Natural killer cell treated with Interleukin-12 subunit alpha and Interleukin-12 subunit beta and Interleukin-15 and Interleukin-18, amount 100 ng/mL, for 72 hours (primary cell): Measurements from ENCODE around the gene CTH. TPM values are rescaled to one million over a fixed set of nuclear protein-coding genes. Genes with fewer than 3 reads are reported as not detected.
"Not testable (repeated sequence)": the region's sequence is repeated elsewhere in the genome, so short reads cannot be mapped to it uniquely, and the experiment has no call there.

Source experiments
- ATAC-seq, 2 donors: fragments of 150-1000 bp; cut with Tn5 transposase in 1 of 2; sonication (Bioruptor Pico), chemical (Tn5 transposase) in 1 of 2; 2 replicates each; pipeline ENCODE4 v1.10.0; 2021
- DNase-seq: peaks from one replicate; pipeline ENCODE4 v3.0.0; 2022; ENCODE audit warnings: low spot score
- H3K27ac Mint-ChIP-seq, 2 donors: 1 replicate in 1 of 2; 2 replicates in 1 of 2; pipeline ENCODE4 v1.8.0; 2022; ENCODE audit warnings: mixed read lengths in 2 of 2, mild to moderate bottlenecking in 1 of 2, moderate library complexity in 1 of 2
- H3K27me3 Mint-ChIP-seq, 2 donors: 1 replicate in 1 of 2; 2 replicates in 1 of 2; pipeline ENCODE4 v1.8.0; 2022; ENCODE audit warnings: mixed read lengths in 2 of 2
- H3K36me3 Mint-ChIP-seq: one replicate; pipeline ENCODE4 v1.8.0; 2022; ENCODE audit warnings: mixed read lengths
- H3K4me1 Mint-ChIP-seq, 2 donors: 1 replicate in 1 of 2; 2 replicates in 1 of 2; pipeline ENCODE4 v1.8.0; 2022; ENCODE audit warnings: low read depth in 2 of 2, mixed read lengths in 2 of 2, mild to moderate bottlenecking in 1 of 2
- H3K4me3 Mint-ChIP-seq: one replicate; pipeline ENCODE4 v1.8.0; 2022; ENCODE audit warnings: mixed read lengths
- H3K9me3 Mint-ChIP-seq: 2 replicates; pipeline ENCODE4 v1.8.0; 2022; ENCODE audit warnings: mixed read lengths
- total RNA-seq, 2 donors: library from RNA; stranded (reverse); gene quantifications; one replicate each; pipeline ENCODE4 v1.2.3, GENCODE V29; 2022

Gene CTH
- total RNA-seq, 2 donors from 2014 or later, result 5.3 to 8.8 TPM

DNA sequence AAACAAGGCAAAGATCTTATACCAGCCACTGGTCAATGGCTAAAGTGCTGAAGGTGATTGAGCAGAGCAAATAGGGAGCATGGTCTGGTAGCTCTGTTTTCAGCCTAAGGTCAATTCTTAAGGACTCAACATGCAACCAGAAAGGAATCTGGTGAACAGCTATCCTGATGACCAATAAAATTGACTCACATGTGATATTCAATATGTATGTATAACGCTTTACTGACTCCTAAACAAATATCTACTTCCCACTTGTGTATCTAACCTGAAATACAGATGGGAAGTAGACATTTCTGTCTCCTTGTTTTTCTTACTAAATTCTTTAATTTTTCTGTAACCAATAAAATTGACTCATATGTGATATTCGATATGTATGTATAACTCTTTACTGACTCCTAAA lies 24.9 kb upstream of the CTH start:
- DNase-seq (no peak), ATAC-seq (no peak)
- H3K27me3 Mint-ChIP-seq, result peaks cover 20 to 25% of the 10 kb centered on the region in 2 donors
- H3K36me3 Mint-ChIP-seq, result no peaks in the 10 kb centered on the region
- H3K27ac Mint-ChIP-seq, result no peak overlapping the region
- H3K4me1 Mint-ChIP-seq, result no peaks in the 10 kb centered on the region
- H3K4me3 Mint-ChIP-seq, result no peak overlapping the region
- no peaks in the 10 kb centered on the region for H3K9me3 Mint-ChIP-seq

DNA sequence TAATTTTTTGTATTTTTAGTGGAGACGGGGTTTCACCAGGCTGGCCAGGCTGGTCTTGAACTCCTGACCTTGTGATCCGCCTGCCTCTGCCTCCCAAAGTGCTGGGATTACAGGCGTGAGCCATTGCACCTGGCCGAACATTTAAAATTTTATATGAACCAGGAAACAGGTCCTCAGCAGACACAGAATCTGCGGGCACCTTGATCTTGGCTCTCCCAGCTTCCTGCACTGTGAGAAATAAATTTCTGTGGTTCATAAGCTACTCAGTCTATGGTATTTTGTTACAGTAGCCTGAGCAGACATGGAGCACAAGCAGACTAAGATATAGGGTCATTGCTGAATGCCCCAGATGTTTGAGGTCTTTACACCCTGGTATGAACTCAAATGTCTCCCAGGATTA lies 23.6 kb upstream of the CTH start:
- Mint-ChIP-seq H3K27ac (no peak overlapping the region), H3K4me1 (no peaks in the 10 kb centered on the region), H3K9me3 (no peaks in the 10 kb centered on the region), H3K4me3 (no peak overlapping the region), H3K27me3 (peaks cover 18 to 19% of the 10 kb centered on the region in 2 donors), H3K36me3 (no peaks in the 10 kb centered on the region)
- ATAC-seq (no peak), DNase-seq (no peak)

DNA sequence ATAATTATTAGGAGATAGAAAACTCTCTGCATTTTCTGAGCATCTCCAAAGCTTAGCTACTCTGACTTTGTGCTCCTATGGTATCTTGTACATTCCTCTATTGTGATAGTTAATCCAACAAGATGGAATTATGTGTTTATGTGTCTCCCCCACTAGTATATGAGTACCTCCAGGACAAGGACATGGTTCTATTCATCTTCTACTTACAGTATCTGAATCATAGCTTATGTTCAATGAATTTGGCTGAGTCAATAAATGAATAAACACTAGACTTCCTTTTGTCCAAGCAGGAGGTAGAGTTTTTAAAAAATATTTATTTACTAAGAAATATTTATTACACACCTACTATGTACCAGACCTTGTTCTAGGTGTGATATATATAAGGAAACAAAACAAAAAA lies 18.4 kb upstream of the CTH start:
- ATAC-seq (no peak), DNase-seq (no peak)
- no peaks in the 10 kb centered on the region for H3K9me3 Mint-ChIP-seq
- H3K27me3 Mint-ChIP-seq, result peaks cover 24 to 29% of the 10 kb centered on the region in 2 donors
- no peaks in the 10 kb centered on the region for H3K4me1 Mint-ChIP-seq
- no peak overlapping the region for H3K27ac Mint-ChIP-seq
- H3K36me3 Mint-ChIP-seq, result no peaks in the 10 kb centered on the region
- no peak overlapping the region for H3K4me3 Mint-ChIP-seq

DNA sequence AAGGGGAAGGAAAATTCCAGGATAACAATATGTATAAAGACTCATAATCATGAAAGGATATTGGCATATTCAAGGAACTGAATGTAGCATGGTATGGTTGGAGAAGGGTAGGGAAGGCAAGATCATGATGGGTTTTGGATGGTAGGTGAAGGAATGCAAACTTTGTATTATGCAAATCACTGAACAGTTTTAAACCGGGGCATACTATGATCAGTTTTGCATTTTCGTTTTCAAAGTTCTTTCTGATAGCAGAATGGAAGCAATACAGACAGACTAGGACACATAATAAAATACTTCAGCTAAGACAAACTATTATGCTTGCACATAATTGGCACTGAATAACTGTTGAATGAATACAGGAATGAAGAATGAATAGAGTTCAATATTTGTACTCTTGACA lies 14.5 kb upstream of the CTH start:
- no peaks in the 10 kb centered on the region for H3K4me1 Mint-ChIP-seq
- H3K27me3 Mint-ChIP-seq, result peaks cover 19 to 42% of the 10 kb centered on the region in 2 donors
- no peak overlapping the region for H3K4me3 Mint-ChIP-seq
- H3K27ac Mint-ChIP-seq, result no peak overlapping the region
- H3K36me3 Mint-ChIP-seq, result no peaks in the 10 kb centered on the region
- no peaks in the 10 kb centered on the region for H3K9me3 Mint-ChIP-seq
- ATAC-seq (no peak), DNase-seq (no peak)

DNA sequence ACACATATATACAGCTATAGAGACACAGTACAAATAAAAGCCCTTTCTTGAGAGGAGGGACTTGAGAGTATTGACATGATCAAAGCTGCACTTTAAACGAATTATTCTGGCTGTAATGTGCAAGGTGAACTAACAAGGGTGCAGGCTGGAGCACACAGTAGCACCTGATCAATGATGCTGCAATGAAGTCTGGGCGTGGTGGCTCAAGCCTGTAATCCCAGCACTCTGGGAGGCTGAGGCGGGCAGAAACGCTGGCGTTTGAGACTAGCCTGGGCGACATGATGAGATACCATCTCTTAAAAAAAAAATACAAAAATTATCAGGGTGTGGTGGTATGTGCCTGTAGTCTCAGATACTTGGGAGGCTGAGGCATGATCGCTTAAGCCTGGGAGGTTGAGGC lies 14.1 kb upstream of the CTH start:
- H3K36me3 Mint-ChIP-seq, result no peaks in the 10 kb centered on the region
- no peak overlapping the region for H3K27ac Mint-ChIP-seq
- no peak overlapping the region for H3K4me3 Mint-ChIP-seq
- no peaks in the 10 kb centered on the region for H3K9me3 Mint-ChIP-seq
- peak in 1 of 2 donors; percentile 32 for ATAC-seq
- no peak for DNase-seq
- H3K4me1 Mint-ChIP-seq, result no peaks in the 10 kb centered on the region
- peaks cover 19 to 42% of the 10 kb centered on the region in 2 donors for H3K27me3 Mint-ChIP-seq

DNA sequence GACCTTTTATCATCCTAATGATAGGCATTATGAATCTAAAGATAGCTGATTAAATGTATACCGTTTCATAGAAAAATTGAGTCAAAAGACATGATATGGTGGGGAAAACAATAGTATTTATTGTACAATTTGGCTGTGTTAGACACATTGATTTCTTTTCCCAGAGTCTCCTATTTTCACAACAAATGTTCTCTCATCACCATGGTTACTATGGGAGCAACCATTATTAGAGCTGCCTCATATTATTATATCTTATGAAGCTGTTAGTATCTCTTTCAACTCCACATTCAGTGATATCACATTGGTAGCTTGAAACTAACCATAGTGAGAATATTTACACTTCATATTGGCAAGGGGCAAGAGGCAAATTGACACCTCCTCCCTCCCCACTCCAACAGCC lies 10.7 kb upstream of the CTH start:
- H3K9me3 Mint-ChIP-seq, result no peaks in the 10 kb centered on the region
- H3K27ac Mint-ChIP-seq, result no peak overlapping the region
- H3K27me3 Mint-ChIP-seq, result peaks cover 23 to 52% of the 10 kb centered on the region in 2 donors
- H3K36me3 Mint-ChIP-seq, result no peaks in the 10 kb centered on the region
- no peaks in the 10 kb centered on the region for H3K4me1 Mint-ChIP-seq
- ATAC-seq, result no peak
- DNase-seq, result no peak
- no peak overlapping the region for H3K4me3 Mint-ChIP-seq

DNA sequence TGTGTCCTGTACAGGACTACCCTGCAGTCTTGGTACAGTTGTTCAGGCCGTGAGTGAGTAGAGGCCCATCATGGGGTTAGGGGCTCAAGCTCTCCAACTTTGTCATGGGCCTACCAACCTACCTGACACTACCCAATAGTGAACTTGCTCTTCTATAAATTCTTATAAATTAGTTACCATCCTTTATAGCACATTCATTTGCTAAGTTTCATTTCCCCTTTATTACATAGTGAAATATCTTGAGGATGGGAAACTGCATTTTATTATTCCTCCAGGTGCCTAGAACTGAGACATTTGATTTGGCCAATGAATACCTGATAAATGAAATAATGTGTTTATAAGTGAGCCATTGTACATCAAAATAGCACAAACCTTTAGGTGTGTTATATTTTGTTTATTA lies 9.1 kb upstream of the CTH start:
- no peak overlapping the region for H3K27ac Mint-ChIP-seq
- H3K27me3 Mint-ChIP-seq, result peaks cover 21 to 54% of the 10 kb centered on the region in 2 donors
- no peaks in the 10 kb centered on the region for H3K9me3 Mint-ChIP-seq
- H3K4me3 Mint-ChIP-seq, result no peak overlapping the region
- ATAC-seq, result no peak
- H3K36me3 Mint-ChIP-seq, result no peaks in the 10 kb centered on the region
- H3K4me1 Mint-ChIP-seq, result no peaks in the 10 kb centered on the region
- no peak for DNase-seq

DNA sequence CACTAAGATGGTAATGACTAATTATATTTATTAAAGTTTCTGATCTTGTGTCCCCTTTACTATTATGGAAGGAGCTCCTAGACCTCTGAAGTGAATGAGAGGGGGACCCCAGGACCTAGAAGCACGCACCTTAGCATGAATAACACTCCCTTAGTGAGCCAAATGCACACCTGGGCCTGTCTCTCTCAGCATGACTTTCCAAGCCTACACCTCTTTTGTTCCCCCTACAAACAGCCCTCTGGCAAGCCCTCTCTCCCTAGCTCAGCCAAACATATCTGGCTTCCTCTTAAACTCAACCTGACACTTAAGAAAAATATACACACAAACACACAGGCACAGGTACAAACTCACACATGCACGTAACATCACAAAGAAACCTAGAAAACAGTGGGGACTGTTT lies 7.3 kb upstream of the CTH start:
- ATAC-seq (no peak), DNase-seq (no peak)
- H3K9me3 Mint-ChIP-seq, result no peaks in the 10 kb centered on the region
- H3K4me1 Mint-ChIP-seq, result no peaks in the 10 kb centered on the region
- H3K36me3 Mint-ChIP-seq, result no peaks in the 10 kb centered on the region
- H3K27me3 Mint-ChIP-seq, result peaks cover 19 to 44% of the 10 kb centered on the region in 2 donors
- H3K4me3 Mint-ChIP-seq, result no peak overlapping the region
- H3K27ac Mint-ChIP-seq, result no peak overlapping the region

DNA sequence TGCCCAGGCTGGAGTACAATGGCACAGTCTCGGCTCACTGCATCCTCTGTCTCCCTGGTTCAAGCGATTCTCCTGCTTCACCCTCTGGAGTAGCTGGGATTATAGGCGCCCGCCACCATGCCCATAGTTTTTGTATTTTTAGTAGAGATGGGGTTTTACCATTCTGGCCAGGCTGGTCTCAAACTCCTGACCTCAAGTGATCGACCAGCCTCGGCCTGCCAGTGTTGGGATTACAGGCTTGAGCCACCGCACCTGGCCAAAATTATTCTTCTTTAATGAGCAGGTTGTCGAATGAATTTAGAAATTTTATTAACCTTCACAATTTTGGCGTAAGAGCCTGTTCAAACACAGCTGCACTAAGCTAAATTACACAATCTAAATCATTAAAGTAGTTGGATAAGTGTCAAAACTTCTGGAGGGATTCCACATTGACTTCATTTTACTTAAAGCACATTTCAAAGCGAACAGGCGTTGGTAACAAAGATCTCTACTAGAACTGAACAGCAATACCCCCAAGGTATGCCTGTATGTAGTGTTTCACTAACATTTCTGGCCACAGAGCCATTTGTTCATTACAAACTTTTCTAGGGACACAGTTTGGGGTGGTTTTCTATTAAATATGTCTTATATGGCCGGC lies 5.2 kb upstream of the CTH start:
- Mint-ChIP-seq H3K9me3 (no peaks in the 10 kb centered on the region), H3K4me3 (no peak overlapping the region), H3K27me3 (peaks cover 11 to 25% of the 10 kb centered on the region in 2 donors), H3K27ac (no peak overlapping the region), H3K4me1 (peaks cover 5 to 6% of the 10 kb centered on the region in 2 donors), H3K36me3 (no peaks in the 10 kb centered on the region)
- ATAC-seq (no peak), DNase-seq (no peak)

DNA sequence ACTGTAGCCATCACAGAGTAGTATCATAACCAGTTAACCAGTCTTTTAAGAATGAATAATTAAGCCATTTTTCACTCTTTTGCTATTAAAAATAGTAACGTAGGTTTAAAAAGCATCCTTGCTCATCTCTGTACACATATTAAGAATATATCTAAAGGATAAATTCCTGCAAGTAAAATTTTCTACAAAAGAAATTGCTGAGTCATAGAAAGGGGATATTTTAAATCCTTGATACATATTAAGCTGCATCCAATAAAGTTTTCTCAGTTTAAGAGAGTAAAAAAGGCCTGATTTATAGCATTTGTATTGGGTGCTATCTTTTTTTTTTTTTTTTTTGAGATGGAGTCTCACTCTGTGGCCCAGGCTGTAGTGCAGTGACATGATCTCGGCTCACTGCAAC lies 1.9 kb upstream of the CTH start:
- Mint-ChIP-seq H3K36me3 (no peaks in the 10 kb centered on the region), H3K4me3 (no peak overlapping the region), H3K27ac (no peak overlapping the region), H3K27me3 (peaks cover 11 to 25% of the 10 kb centered on the region in 2 donors), H3K4me1 (peaks cover 10 to 20% of the 10 kb centered on the region in 2 donors), H3K9me3 (no peaks in the 10 kb centered on the region)
- ATAC-seq (no peak), DNase-seq (no peak)

DNA sequence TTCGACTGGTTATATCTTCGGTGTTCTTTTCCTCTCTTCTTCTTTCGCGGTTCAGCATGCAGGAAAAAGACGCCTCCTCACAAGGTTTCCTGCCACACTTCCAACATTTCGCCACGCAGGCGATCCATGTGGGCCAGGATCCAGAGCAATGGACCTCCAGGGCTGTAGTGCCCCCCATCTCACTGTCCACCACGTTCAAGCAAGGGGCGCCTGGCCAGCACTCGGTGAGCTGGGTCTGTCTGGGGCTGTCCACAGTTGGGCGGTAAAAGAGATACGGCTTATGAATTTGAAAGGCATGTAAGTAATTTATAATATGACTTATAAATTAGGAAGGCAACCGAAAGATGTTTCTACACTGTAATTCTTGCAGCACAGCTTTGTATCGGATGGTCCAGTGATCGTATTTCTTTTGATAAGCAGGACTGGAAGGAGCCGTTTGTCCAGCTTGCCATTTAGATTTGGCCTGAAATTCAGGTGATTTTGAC lies 334 bp downstream of the CTH start:
- DNase-seq (no peak), ATAC-seq (no peak)
- Mint-ChIP-seq H3K27ac (peak overlapping the region; percentile 82 to 93), H3K9me3 (no peaks in the 10 kb centered on the region), H3K36me3 (no peaks in the 10 kb centered on the region), H3K4me3 (peak overlapping the region; percentile 99), H3K4me1 (peaks cover 10 to 20% of the 10 kb centered on the region in 2 donors), H3K27me3 (peaks cover 4 to 8% of the 10 kb centered on the region in 2 donors)

DNA sequence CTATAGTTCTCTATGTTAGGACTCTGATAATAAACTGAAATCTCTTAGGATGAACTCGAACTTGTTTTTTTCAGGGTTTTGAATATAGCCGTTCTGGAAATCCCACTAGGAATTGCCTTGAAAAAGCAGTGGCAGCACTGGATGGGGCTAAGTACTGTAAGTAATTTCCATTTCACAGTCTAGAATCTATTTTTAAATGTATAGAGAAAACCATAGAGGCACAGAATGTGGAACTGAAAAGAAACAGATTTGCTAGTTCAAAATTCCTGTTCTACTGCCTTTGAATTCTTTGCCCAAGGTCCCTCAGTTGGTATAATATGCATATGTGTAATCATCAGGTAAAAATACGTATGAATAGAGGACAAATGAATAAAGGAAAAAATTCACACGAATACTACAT lies 4.8 kb downstream of the CTH start:
- Mint-ChIP-seq H3K4me1 (peaks cover 5 to 14% of the 10 kb centered on the region in 2 donors), H3K4me3 (no peak overlapping the region), H3K27ac (no peak overlapping the region), H3K9me3 (no peaks in the 10 kb centered on the region), H3K27me3 (no peaks in the 10 kb centered on the region), H3K36me3 (no peaks in the 10 kb centered on the region)
- DNase-seq (no peak), ATAC-seq (no peak)

DNA sequence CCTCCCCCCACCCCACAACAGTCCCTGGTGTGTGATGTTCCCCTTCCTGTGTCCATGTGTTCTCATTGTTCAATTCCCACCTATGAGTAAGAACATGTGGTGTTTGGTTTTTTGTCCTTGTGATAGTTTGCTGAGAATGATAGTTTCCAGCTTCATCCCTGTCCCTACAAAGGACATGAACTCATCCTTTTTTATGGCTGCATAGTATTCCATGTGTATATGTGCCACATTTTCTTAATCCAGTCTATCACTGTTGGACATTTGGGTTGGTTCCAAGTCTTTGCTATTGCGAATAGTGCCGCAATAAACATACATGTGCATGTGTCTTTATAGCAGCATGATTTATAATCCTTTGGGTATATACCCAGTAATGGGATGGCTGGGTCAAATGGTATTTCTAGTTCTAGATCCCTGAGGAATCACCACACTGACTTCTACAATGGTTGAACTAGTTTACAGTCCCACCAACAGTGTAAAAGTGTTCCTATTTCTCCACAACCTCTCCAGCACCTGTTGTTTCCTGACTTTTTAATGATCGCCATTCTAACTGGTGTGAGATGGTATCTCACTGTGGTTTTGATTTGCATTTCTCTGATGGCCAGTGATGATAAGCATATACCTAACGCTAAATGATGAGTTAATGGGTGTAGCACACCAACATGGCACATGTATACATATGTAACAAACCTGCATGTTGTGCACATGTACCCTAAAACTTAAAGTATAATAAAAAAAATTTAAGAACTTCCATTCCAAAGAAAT lies 8.1 kb downstream of the CTH start:
- H3K27ac Mint-ChIP-seq, DNase-seq, H3K4me1 Mint-ChIP-seq, H3K9me3 Mint-ChIP-seq, H3K27me3 Mint-ChIP-seq, H3K4me3 Mint-ChIP-seq, ATAC-seq, H3K36me3 Mint-ChIP-seq: not testable (repeated sequence)

DNA sequence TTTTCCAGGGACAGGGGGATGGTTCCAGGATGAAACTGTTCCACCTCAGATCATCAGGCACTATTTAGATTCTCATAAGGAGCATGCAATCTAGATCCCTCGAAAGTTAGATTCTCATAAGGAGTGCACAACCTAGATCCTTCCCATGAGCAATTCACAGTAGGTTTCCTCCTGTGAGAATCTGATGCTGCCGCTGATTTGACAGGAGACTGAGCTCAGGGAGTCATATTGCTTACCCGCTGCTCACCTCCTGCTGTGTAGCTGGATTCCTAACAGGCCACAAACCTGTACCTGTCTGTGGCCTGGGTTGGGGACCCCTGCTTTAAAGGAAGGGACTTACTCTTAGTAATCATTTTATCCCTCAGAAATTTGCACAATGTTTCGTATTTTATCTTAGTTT lies 9.3 kb downstream of the CTH start:
- Mint-ChIP-seq H3K4me1 (no peaks in the 10 kb centered on the region), H3K4me3 (no peak overlapping the region), H3K27ac (no peak overlapping the region), H3K9me3 (no peaks in the 10 kb centered on the region), H3K27me3 (no peaks in the 10 kb centered on the region), H3K36me3 (no peaks in the 10 kb centered on the region)
- no peak for DNase-seq
- no peak for ATAC-seq
